ENCODE measurements around the gene MRPS6.

DNA sequence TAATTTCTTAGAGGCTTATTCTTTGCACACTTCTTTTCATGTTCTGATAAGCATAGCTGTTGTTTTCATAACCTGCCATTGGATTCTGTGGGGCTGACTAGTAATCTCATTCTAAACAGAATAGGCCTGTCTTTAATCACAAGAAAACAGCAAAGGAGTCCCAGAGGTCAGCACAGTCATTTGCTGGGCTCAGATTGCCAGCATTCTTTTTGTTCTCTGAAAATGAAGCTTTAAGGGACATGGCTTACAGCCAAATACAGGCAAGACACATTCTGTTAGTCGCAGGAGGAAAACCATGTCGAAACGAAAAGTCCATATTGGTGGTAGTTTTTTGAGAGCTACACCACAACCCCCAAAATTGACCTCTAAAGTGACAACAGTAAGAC is 75.0 kb downstream of the MRPS6 start:
- TF ChIP-seq, protein P1, sequence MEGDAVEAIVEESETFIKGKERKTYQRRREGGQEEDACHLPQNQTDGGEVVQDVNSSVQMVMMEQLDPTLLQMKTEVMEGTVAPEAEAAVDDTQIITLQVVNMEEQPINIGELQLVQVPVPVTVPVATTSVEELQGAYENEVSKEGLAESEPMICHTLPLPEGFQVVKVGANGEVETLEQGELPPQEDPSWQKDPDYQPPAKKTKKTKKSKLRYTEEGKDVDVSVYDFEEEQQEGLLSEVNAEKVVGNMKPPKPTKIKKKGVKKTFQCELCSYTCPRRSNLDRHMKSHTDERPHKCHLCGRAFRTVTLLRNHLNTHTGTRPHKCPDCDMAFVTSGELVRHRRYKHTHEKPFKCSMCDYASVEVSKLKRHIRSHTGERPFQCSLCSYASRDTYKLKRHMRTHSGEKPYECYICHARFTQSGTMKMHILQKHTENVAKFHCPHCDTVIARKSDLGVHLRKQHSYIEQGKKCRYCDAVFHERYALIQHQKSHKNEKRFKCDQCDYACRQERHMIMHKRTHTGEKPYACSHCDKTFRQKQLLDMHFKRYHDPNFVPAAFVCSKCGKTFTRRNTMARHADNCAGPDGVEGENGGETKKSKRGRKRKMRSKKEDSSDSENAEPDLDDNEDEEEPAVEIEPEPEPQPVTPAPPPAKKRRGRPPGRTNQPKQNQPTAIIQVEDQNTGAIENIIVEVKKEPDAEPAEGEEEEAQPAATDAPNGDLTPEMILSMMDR (IDR thresholded peaks at IDR 0.05 in 4 of 5, conservative IDR thresholded peaks at IDR 0.05 in 1 of 5): no peak
- TF ChIP-seq POLR2A (IDR thresholded peaks at IDR 0.05): no peak

All from gastrocnemius medialis (tissue), 4 donors.